Measurements from ENCODE around the gene LCA5L.
A peak's percentile ranks its signal among the peaks of the same experiment; 100 is the strongest.

Gene LCA5L

GRCh38 chr21:39434950-39435349 lies 10.6 kb downstream of the LCA5L start:
- peak; percentile 27; the same call in 1 of the 2 replicates for TF ChIP-seq ISL1 (CRISPR knock-in tag; IDR thresholded peaks at IDR 0.05)
- TF ChIP-seq TSHZ2 (CRISPR knock-in tag; IDR thresholded peaks at IDR 0.05) = no peak
- ATAC-seq = no peak

GRCh38 chr21:39430954-39431353 lies 14.6 kb downstream of the LCA5L start:
- TF ChIP-seq RARB (CRISPR knock-in tag; IDR thresholded peaks at IDR 0.05) = no peak
- no peak for TF ChIP-seq ISL1 (CRISPR knock-in tag; IDR thresholded peaks at IDR 0.05)
- TF ChIP-seq SNAI2 (CRISPR knock-in tag; IDR thresholded peaks at IDR 0.05) = no peak
- no peak for TF ChIP-seq ARNTL (CRISPR knock-in tag; IDR thresholded peaks at IDR 0.05; ENCODE audit: borderline replicate concordance, low read depth)
- no peak for TF ChIP-seq CSDC2 (CRISPR knock-in tag; IDR thresholded peaks at IDR 0.05)
- TF ChIP-seq PPARA (CRISPR knock-in tag; IDR thresholded peaks at IDR 0.05; ENCODE audit: borderline replicate concordance) = no peak
- TF ChIP-seq BACH2 (CRISPR knock-in tag; IDR thresholded peaks at IDR 0.05; ENCODE audit: borderline replicate concordance) = no peak
- no peak for TF ChIP-seq TSHZ2 (CRISPR knock-in tag; IDR thresholded peaks at IDR 0.05)
- TF ChIP-seq CREB5 (CRISPR knock-in tag; IDR thresholded peaks at IDR 0.05; ENCODE audit: low read depth) = no peak
- TF ChIP-seq CSRNP3 (CRISPR knock-in tag; IDR thresholded peaks at IDR 0.05) = no peak
- no peak for TF ChIP-seq ZNF8 (CRISPR knock-in tag; IDR thresholded peaks at IDR 0.05)
- TF ChIP-seq ZNF70 (CRISPR knock-in tag; IDR thresholded peaks at IDR 0.05) = no peak
- TF ChIP-seq TCF4 (CRISPR knock-in tag; IDR thresholded peaks at IDR 0.05; ENCODE audit: borderline replicate concordance) = no peak
- TF ChIP-seq POU6F1 (CRISPR knock-in tag; IDR thresholded peaks at IDR 0.05; ENCODE audit: borderline replicate concordance, low read depth) = no peak
- TF ChIP-seq ZFP30 (CRISPR knock-in tag; IDR thresholded peaks at IDR 0.05) = no peak
- ATAC-seq = no peak

- no peak for ATAC-seq
- TF ChIP-seq ZC3H10 (CRISPR knock-in tag; IDR thresholded peaks at IDR 0.05) = no peak
- no peak for TF ChIP-seq OSR1 (CRISPR knock-in tag; IDR thresholded peaks at IDR 0.05)
- TF ChIP-seq BACH2 (CRISPR knock-in tag; IDR thresholded peaks at IDR 0.05; ENCODE audit: borderline replicate concordance) = no peak
- no peak for TF ChIP-seq ZNF565 (CRISPR knock-in tag; conservative IDR thresholded peaks at IDR 0.05; ENCODE audit: low read depth)
- no peak for TF ChIP-seq POU6F1 (CRISPR knock-in tag; IDR thresholded peaks at IDR 0.05; ENCODE audit: borderline replicate concordance, low read depth)
- TF ChIP-seq ZFP30 (CRISPR knock-in tag; IDR thresholded peaks at IDR 0.05) = no peak
- TF ChIP-seq ZNF8 (CRISPR knock-in tag; IDR thresholded peaks at IDR 0.05) = no peak
- TF ChIP-seq CREB5 (CRISPR knock-in tag; IDR thresholded peaks at IDR 0.05; ENCODE audit: low read depth) = no peak
- no peak for TF ChIP-seq ZFP3 (CRISPR knock-in tag; IDR thresholded peaks at IDR 0.05)
- no peak for TF ChIP-seq CSDC2 (CRISPR knock-in tag; IDR thresholded peaks at IDR 0.05)
- TF ChIP-seq TCF4 (CRISPR knock-in tag; IDR thresholded peaks at IDR 0.05; ENCODE audit: borderline replicate concordance) = no peak
- TF ChIP-seq SNAI2 (CRISPR knock-in tag; IDR thresholded peaks at IDR 0.05) = no peak
- no peak for TF ChIP-seq PPARA (CRISPR knock-in tag; IDR thresholded peaks at IDR 0.05; ENCODE audit: borderline replicate concordance)
- TF ChIP-seq TOX (CRISPR knock-in tag; IDR thresholded peaks at IDR 0.05; ENCODE audit: borderline replicate concordance) = no peak
Observed at GRCh38 chr21:39430457-39430856, 15.1 kb downstream of the LCA5L start.
